Measurements from ENCODE around the gene PAWR. TPM values are rescaled to one million over a fixed set of nuclear protein-coding genes. Genes with fewer than 3 reads are reported as not detected.

The PAWR gene
- total and polyA plus RNA-seq, 9 donors, result 26.4 to 125 (median 72.8) TPM

GRCh38 chr12:79659961-79660431, 30.8 kb downstream of the PAWR start:
- no peak for DNase-seq
- no peak overlapping the region for H3K27ac ChIP-seq
- no peaks in the 10 kb centered on the region for H3K27me3 ChIP-seq
- intact Hi-C loops (cut with DNase I), result no loop called here
- H3K4me3 ChIP-seq, result no peak overlapping the region
- no peaks in the 10 kb centered on the region for H3K9me3 ChIP-seq
- peaks cover 8% of the 10 kb centered on the region for H3K4me1 ChIP-seq (ENCODE audit: insufficient read depth)
- 2 to 6% (median 5%) methylated on average over 1 of the region's 1 CpG for whole genome bisulfite sequencing, 3 donors
- TF ChIP-seq EP300 (IDR thresholded peaks at IDR 0.05) (no peak), POLR2A (IDR thresholded peaks at IDR 0.05) (no peak)
- TF ChIP-seq, protein P1, sequence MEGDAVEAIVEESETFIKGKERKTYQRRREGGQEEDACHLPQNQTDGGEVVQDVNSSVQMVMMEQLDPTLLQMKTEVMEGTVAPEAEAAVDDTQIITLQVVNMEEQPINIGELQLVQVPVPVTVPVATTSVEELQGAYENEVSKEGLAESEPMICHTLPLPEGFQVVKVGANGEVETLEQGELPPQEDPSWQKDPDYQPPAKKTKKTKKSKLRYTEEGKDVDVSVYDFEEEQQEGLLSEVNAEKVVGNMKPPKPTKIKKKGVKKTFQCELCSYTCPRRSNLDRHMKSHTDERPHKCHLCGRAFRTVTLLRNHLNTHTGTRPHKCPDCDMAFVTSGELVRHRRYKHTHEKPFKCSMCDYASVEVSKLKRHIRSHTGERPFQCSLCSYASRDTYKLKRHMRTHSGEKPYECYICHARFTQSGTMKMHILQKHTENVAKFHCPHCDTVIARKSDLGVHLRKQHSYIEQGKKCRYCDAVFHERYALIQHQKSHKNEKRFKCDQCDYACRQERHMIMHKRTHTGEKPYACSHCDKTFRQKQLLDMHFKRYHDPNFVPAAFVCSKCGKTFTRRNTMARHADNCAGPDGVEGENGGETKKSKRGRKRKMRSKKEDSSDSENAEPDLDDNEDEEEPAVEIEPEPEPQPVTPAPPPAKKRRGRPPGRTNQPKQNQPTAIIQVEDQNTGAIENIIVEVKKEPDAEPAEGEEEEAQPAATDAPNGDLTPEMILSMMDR (IDR thresholded peaks at IDR 0.05), result no peak
- H3K36me3 ChIP-seq, result no peaks in the 10 kb centered on the region

DNA sequence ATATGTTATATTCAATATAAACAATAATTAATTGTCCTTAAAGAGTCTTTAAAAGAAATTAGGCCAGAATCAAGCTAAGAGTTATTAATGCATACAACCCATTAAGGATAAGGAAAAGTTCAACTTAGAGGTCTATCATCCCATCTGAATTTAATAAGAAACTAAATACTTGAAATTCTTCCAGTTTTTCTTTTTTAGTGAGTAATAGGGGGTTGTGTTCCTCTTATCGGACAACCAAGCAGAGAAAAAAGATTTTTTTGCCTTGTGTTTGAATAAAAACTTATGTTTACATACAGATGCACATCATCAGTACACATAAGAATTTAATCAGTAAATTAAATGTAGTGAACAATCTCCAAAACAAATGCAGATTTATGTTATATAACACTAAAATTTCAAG, 32.5 kb downstream of the PAWR start:
- TF ChIP-seq, protein P1 (IDR thresholded peaks at IDR 0.05), result no peak
- TF ChIP-seq POLR2A (IDR thresholded peaks at IDR 0.05), result no peak
- no peak for TF ChIP-seq EP300 (IDR thresholded peaks at IDR 0.05)
- Histone ChIP-seq H3K4me3 (no peak overlapping the region), H3K36me3 (no peaks in the 10 kb centered on the region), H3K9me3 (no peaks in the 10 kb centered on the region), H3K27me3 (no peaks in the 10 kb centered on the region), H3K4me1 (ENCODE audit: insufficient read depth) (peaks cover 8% of the 10 kb centered on the region), H3K27ac (no peak overlapping the region)
- DNase-seq, result no peak
- intact Hi-C loops (cut with DNase I), result no loop called here
- WGBS, 3 donors, result 14 to 21% (median 16%) methylated on average over 1 of the region's 1 CpG

DNA sequence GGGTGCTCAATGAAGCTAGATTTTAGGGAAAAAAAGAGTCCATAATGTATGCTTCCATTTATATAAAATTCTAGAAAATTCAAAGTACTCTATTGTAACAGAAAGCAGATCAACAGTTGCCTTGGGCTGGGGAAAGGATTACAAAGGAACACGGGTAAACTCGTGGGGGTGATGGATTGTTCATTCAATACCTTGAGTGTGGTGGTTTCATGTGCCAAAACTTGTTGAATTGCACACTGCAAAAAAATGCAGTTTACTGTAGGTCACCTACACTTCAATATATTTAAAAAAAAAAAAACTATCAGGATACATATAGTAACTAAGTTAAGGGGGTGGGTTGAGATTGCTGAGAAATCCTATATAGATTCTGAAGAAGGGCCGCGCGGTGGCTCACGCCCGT, 33.6 kb downstream of the PAWR start:
- intact Hi-C loops (cut with DNase I), result no loop called here
- Histone ChIP-seq H3K27ac (no peak overlapping the region), H3K36me3 (no peaks in the 10 kb centered on the region), H3K9me3 (no peaks in the 10 kb centered on the region), H3K4me3 (no peak overlapping the region), H3K4me1 (ENCODE audit: insufficient read depth) (peaks cover 8% of the 10 kb centered on the region), H3K27me3 (no peaks in the 10 kb centered on the region)
- no peak for TF ChIP-seq EP300 (IDR thresholded peaks at IDR 0.05)
- TF ChIP-seq POLR2A (IDR thresholded peaks at IDR 0.05), result no peak
- TF ChIP-seq, protein P1 (IDR thresholded peaks at IDR 0.05), result no peak
- 93 to 97% (median 96%) methylated on average over 7 of the region's 7 CpGs for WGBS, 3 donors
- no peak for DNase-seq

DNA sequence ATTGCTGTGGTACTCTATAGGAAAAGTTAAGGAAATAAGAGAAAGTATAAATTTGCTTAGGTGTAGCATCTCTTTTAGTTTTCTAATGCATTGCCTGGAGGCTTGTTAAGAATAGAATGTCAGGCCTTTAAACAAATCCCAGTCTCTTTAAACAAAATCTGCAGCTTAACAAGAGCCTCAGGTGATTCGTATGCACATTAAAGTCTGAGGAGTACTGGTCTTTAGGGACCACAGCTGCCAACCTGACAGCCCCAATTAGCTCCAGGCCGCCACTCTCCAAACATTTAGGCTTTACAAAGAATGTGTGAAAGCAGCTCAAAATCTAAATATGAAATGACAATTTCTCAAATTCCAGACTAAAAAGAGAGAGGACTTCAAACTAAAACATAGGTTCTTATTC, 35.7 kb downstream of the PAWR start:
- no peaks in the 10 kb centered on the region for H3K27me3 ChIP-seq
- H3K9me3 ChIP-seq, result no peaks in the 10 kb centered on the region
- no peaks in the 10 kb centered on the region for H3K36me3 ChIP-seq
- WGBS, 3 donors, result 86 to 95% (median 94%) methylated on average over 2 of the region's 2 CpGs
- TF ChIP-seq POLR2A (IDR thresholded peaks at IDR 0.05) (no peak), EP300 (IDR thresholded peaks at IDR 0.05) (no peak)
- TF ChIP-seq, protein P1 (IDR thresholded peaks at IDR 0.05), result no peak
- no peak overlapping the region for H3K27ac ChIP-seq
- intact Hi-C loops (cut with DNase I), result no loop called here
- H3K4me1 ChIP-seq (ENCODE audit: insufficient read depth), result peaks cover 8% of the 10 kb centered on the region
- no peak for DNase-seq
- no peak overlapping the region for H3K4me3 ChIP-seq
